Left lung (tissue), 10 donors: ENCODE measurements around the gene FBXW4. TPM values are rescaled to one million over a fixed set of nuclear protein-coding genes. Genes with fewer than 3 reads are reported as not detected.

Experiments
- ATAC-seq: fragments of 200-7000 bp; cut with Tn5 transposase; one replicate; pipeline ENCODE4 v1.9.1; 2020; ENCODE audit warnings: moderate library complexity
- DNase-seq, 4 donors: peaks; one replicate each; pipeline ENCODE4 v3.0.0-alpha.2; 2013 to 2020
- H3K27ac ChIP-seq, 2 donors: fragments of 200-600 bp; sonication (generic) in 1 of 2; one replicate each; pipeline versions ENCODE4 v1.5.0 to v1.8.0; 2020 to 2021
- H3K27me3 ChIP-seq, 2 donors: fragments of 200-600 bp; sonication (generic) in 1 of 2; one replicate each; pipeline versions ENCODE4 v1.5.0 to v1.8.0; 2020 to 2021
- H3K36me3 ChIP-seq, 2 donors: fragments of 200-600 bp; sonication (generic) in 1 of 2; one replicate each; pipeline versions ENCODE4 v1.5.0 to v1.8.0; 2020 to 2021
- H3K4me1 ChIP-seq, 2 donors: fragments of 200-600 bp; one replicate each; pipeline ENCODE4 v1.8.0; 2021
- H3K4me3 ChIP-seq, 2 donors: fragments of 200-600 bp; sonication (generic) in 1 of 2; one replicate each; pipeline versions ENCODE4 v1.5.0 to v1.8.0; 2020 to 2021; ENCODE audit warnings: mild to moderate bottlenecking in 1 of 2
- H3K9me3 ChIP-seq, 2 donors: fragments of 200-600 bp; sonication (generic) in 1 of 2; one replicate each; pipeline versions ENCODE4 v1.5.0 to v1.8.0; 2020 to 2021
- intact Hi-C, 2 donors: fragments of 100-400 bp; cut with DNase I; formaldehyde crosslinking; loops; one replicate each; pipeline versions ENCODE4 v1.11.2 to v1.14.2; 2022
- polyA plus RNA-seq, 6 donors: library from polyadenylated mRNA; unstranded; fragments of 120-200 nt; gene quantifications; one replicate each; pipeline ENCODE4 v1.2.1, GENCODE V29; 2013; ENCODE audit not compliant: insufficient read length in 6 of 6
- total RNA-seq, 2 donors: library from RNA; stranded (reverse); fragmentation: NEBNext Ultra II Directional; extraction: Animal tissue kit (Norgen Biotek cat#: 25700); gene quantifications; one replicate each; pipeline ENCODE4 v1.2.1, GENCODE V29; 2021
- TF ChIP-seq, protein P1 (sequence below), 2 donors: fragments of 200-600 bp; sonication (generic) in 1 of 2; IDR thresholded peaks; one replicate each; pipeline versions ENCODE4 v1.5.0 to v1.8.0; 2021; ENCODE audit warnings: antibody characterized with exemption in 2 of 2
- donor health status: DM: no; HTN: yes; CAD: no.
- donor health status: DM: no; HTN: no; CAD: no.

FBXW4 gene
- total and polyA plus RNA-seq, 8 donors = 40.0 to 57.0 (median 52.6) TPM

DNA sequence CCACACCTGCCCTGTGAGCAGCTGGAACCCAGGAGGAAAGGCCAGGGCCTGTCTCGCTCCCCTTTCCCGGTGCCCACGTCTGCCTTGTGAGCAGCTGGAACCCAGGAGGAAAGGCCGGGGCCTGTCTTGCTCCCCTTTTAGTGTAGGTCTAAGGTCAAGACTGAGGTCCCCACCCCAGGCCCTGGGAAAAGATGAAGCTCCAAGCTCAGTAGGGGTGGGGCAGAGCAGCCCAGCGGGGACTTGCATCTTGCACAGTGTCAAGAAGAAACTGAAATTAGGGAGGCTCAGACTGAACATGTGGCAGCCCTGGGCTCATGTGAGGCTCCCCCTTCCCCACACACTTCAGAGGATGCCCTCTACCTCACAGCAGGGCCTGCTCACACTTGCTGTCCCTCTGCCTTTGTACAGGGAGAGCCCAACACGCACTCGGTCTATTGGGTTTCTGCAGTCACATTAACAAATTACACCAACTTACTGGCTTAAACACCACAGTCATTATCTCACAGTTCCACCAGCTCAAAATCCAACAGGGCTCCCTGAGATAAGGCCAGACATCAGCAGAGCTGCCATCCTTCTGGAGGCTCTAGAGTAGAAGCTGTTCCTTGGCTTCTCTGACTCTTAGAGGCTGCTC, 119.3 kb downstream of the FBXW4 start:
- intact Hi-C loops = no loop called here
- Histone ChIP-seq H3K4me1 (peaks cover 3 to 5% of the 10 kb centered on the region in 2 donors), H3K27me3 (peaks cover 0 to 5% of the 10 kb centered on the region in 2 donors), H3K27ac (no peak overlapping the region), H3K9me3 (peaks cover 0 to 7% of the 10 kb centered on the region in 2 donors), H3K4me3 (no peak overlapping the region), H3K36me3 (peaks cover 0 to 32% of the 10 kb centered on the region in 2 donors)
- no peak for ATAC-seq
- no peak for DNase-seq
- TF ChIP-seq, protein P1, sequence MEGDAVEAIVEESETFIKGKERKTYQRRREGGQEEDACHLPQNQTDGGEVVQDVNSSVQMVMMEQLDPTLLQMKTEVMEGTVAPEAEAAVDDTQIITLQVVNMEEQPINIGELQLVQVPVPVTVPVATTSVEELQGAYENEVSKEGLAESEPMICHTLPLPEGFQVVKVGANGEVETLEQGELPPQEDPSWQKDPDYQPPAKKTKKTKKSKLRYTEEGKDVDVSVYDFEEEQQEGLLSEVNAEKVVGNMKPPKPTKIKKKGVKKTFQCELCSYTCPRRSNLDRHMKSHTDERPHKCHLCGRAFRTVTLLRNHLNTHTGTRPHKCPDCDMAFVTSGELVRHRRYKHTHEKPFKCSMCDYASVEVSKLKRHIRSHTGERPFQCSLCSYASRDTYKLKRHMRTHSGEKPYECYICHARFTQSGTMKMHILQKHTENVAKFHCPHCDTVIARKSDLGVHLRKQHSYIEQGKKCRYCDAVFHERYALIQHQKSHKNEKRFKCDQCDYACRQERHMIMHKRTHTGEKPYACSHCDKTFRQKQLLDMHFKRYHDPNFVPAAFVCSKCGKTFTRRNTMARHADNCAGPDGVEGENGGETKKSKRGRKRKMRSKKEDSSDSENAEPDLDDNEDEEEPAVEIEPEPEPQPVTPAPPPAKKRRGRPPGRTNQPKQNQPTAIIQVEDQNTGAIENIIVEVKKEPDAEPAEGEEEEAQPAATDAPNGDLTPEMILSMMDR (IDR thresholded peaks at IDR 0.05) = no peak

DNA sequence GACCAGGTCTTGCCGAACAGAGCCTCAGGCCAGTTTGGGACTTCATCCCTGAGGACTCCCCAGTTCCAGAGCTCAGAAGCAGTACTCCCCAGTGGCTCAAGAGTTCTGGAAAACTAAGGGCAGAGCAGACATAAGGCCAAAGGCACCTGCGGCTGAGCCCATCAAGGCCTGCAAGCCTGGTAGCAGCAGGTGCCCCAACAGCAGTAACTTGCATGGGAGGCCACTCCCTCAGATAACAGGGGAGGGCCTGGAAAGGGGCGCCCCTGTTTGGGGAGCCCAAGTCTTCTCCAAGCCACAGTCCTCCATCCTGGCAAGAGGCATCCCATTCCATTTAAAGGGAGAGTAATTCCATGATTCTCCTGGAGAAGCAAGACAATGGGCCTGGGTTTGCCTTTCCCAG, 119.9 kb downstream of the FBXW4 start:
- no peak overlapping the region for H3K27ac ChIP-seq
- no peak overlapping the region for H3K4me3 ChIP-seq
- H3K9me3 ChIP-seq = peaks cover 0 to 7% of the 10 kb centered on the region in 2 donors
- no peak for ATAC-seq
- intact Hi-C loops = no loop called here
- peaks cover 0 to 9% of the 10 kb centered on the region in 2 donors for H3K27me3 ChIP-seq
- no peak for DNase-seq
- TF ChIP-seq, protein P1 (IDR thresholded peaks at IDR 0.05) = no peak
- peaks cover 7 to 11% of the 10 kb centered on the region in 2 donors for H3K4me1 ChIP-seq
- H3K36me3 ChIP-seq = peaks cover 0 to 27% of the 10 kb centered on the region in 2 donors

DNA sequence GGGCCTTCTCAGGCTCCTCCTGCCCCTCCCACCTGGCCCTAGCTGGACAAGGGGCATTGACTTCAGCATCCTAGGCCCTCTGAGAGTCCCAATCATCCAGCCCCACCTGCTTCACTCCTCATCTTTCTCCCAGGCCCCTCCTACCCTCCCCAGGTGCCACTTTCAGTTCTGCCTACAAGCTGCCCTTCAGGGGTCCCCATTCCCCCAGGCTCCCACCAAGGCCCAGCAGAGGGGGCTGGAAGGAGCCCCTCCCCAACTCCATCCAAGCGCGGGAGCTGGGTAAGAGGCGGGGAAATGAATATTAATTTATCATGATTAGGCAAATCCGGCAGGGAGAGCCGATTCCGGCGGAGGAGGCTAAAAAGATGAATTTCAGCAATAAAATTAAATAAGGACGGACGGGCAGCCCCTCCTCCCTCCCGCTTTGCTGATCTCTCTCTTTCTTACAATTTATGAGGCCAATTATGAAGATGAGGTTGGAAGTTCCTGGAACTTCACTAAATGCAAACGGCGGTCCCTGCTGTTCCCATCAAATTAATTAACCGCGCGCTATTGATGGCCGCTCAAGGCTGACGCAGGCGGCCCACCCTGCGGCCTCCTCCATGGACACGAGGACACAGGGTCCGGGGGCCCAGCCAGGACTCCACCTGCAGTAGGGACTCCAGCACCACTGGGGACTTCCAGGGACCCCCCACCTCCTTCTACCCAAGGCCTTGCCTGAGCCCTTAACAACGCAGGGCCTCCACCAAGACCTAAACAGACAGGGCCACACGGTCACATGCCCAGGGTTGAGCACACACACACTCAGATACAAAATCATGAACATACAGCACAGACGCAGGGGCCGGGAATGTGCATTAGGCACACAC, 120.9 kb downstream of the FBXW4 start:
- DNase-seq (no peak), ATAC-seq (no peak)
- Histone ChIP-seq H3K9me3 (peaks cover 0 to 7% of the 10 kb centered on the region in 2 donors), H3K4me3 (no peak overlapping the region), H3K27me3 (peaks cover 9 to 19% of the 10 kb centered on the region in 2 donors), H3K36me3 (peaks cover 0 to 18% of the 10 kb centered on the region in 2 donors), H3K27ac (no peak overlapping the region), H3K4me1 (peaks cover 13 to 19% of the 10 kb centered on the region in 2 donors)
- TF ChIP-seq, protein P1 (IDR thresholded peaks at IDR 0.05) = no peak
- intact Hi-C loops = no loop called here

DNA sequence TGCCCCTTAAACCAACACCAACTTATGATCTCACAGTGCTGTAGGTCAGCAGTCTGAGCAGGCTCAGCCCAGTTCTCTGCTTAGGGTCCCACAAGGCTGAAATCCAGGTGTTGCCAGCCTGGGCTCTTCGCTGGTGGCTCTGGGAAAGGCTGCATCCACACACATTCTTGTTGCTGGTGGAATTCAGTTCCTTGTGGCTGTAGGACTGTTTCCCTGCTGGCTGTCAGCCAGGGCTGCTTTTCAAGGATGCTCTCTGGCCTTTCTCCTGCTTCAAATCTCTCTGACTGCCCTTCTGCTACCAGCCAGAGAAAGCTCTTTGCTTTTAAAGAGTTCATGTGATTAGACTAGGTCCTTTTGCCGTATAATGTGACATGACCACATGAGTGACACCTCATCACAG, 122.2 kb downstream of the FBXW4 start:
- intact Hi-C loops = no loop called here
- TF ChIP-seq, protein P1 (IDR thresholded peaks at IDR 0.05) = no peak
- DNase-seq (no peak), ATAC-seq (no peak)
- Histone ChIP-seq H3K36me3 (peaks cover 0 to 5% of the 10 kb centered on the region in 2 donors), H3K27me3 (peaks cover 12 to 32% of the 10 kb centered on the region in 2 donors), H3K4me1 (peaks cover 13 to 19% of the 10 kb centered on the region in 2 donors), H3K27ac (no peak overlapping the region), H3K4me3 (no peak overlapping the region), H3K9me3 (peaks cover 0 to 7% of the 10 kb centered on the region in 2 donors)

DNA sequence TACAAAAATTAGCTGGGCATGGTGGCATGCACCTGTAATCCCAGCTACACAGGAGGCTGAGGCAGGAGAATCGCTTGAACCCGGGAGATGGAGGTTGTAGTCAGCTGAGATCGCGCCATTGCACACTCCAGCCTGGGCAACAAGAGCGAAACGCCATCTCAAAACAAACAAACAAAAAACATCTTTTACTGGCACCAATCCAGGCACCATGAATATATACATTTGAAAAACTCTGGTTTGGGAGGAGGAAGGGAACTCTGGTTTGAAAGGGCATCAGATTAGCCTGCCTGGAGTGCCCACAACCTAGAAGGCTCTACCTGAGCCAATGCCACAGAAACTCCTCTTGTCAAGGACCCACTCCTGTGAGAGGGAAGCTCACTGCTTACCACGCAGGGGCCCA, 122.8 kb downstream of the FBXW4 start:
- Histone ChIP-seq H3K4me3 (no peak overlapping the region), H3K27me3 (peaks cover 18 to 39% of the 10 kb centered on the region in 2 donors), H3K27ac (no peak overlapping the region), H3K9me3 (peaks cover 0 to 7% of the 10 kb centered on the region in 2 donors), H3K36me3 (no peaks in the 10 kb centered on the region), H3K4me1 (peaks cover 13 to 19% of the 10 kb centered on the region in 2 donors)
- intact Hi-C loops = no loop called here
- ATAC-seq (no peak), DNase-seq (no peak)
- TF ChIP-seq, protein P1 (IDR thresholded peaks at IDR 0.05) = no peak
